Chondrocyte (in vitro differentiated cells): ENCODE measurements around the gene GPNMB. TPM values are rescaled to one million over a fixed set of nuclear protein-coding genes. Genes with fewer than 3 reads are reported as not detected.

ENCODE experiments used
- DNase-seq: peaks from one replicate; pipeline ENCODE4 v3.0.0; 2021; ENCODE audit warnings: mixed read lengths, low spot score
- H3K27ac Mint-ChIP-seq: one replicate; pipeline ENCODE4 v1.8.0; 2021; ENCODE audit warnings: mild to moderate bottlenecking, moderate library complexity, mixed read lengths; ENCODE audit not compliant: unreplicated experiment
- H3K27me3 Mint-ChIP-seq: 2 replicates; pipeline ENCODE4 v1.8.0; 2021; ENCODE audit warnings: low read depth, mixed read lengths
- H3K36me3 Mint-ChIP-seq: 2 replicates; pipeline ENCODE4 v1.8.0; 2021; ENCODE audit warnings: low read depth, mixed read lengths
- H3K4me1 Mint-ChIP-seq: 2 replicates; pipeline ENCODE4 v1.8.0; 2021; ENCODE audit warnings: low read depth, mild to moderate bottlenecking, mixed read lengths
- H3K4me3 Mint-ChIP-seq: one replicate; pipeline ENCODE4 v1.8.0; 2021; ENCODE audit warnings: mild to moderate bottlenecking, moderate library complexity, mixed read lengths; ENCODE audit not compliant: unreplicated experiment
- H3K9me3 Mint-ChIP-seq: 2 replicates; pipeline ENCODE4 v1.8.0; 2021; ENCODE audit warnings: low read depth, mixed read lengths
- CTCF ChIP-seq: fragments of 200-600 bp; sonication (generic); IDR thresholded peaks from 2 replicates; pipeline ENCODE4 v1.5.0; 2021; ENCODE audit warnings: antibody characterized with exemption, mild to moderate bottlenecking, moderate library complexity
- total RNA-seq: library from RNA; stranded (reverse); gene quantifications from 3 replicates; pipeline ENCODE4 v1.2.1, GENCODE V29; 2021

Gene GPNMB
- total RNA-seq, 1 donor from 2014 or later = 139 TPM

- Mint-ChIP-seq H3K36me3 (peaks cover 19% of the 10 kb centered on the region), H3K4me1 (no peaks in the 10 kb centered on the region), H3K27me3 (no peaks in the 10 kb centered on the region), H3K9me3 (no peaks in the 10 kb centered on the region), H3K4me3 (no peak overlapping the region), H3K27ac (no peak overlapping the region)
- TF ChIP-seq CTCF = no peak
- DNase-seq = no peak
Measured at GRCh38 chr7:23267357-23267756, 20.8 kb downstream of the GPNMB start.

- Mint-ChIP-seq H3K4me3 (no peak overlapping the region), H3K27ac (no peak overlapping the region), H3K9me3 (no peaks in the 10 kb centered on the region), H3K4me1 (peaks cover 4% of the 10 kb centered on the region), H3K27me3 (no peaks in the 10 kb centered on the region), H3K36me3 (peaks cover 19% of the 10 kb centered on the region)
- DNase-seq = no peak
- TF ChIP-seq CTCF = no peak
Measured at GRCh38 chr7:23268167-23268566, 21.6 kb downstream of the GPNMB start.

GRCh38 chr7:23268746-23269145, 22.2 kb downstream of the GPNMB start:
- no peak for DNase-seq
- Mint-ChIP-seq H3K4me1 (peaks cover 10% of the 10 kb centered on the region), H3K36me3 (peaks cover 19% of the 10 kb centered on the region)

GRCh38 chr7:23272275-23272674, 25.7 kb downstream of the GPNMB start:
- Mint-ChIP-seq H3K27ac (peak overlapping the region; percentile 29), H3K27me3 (no peaks in the 10 kb centered on the region), H3K36me3 (peaks cover 14% of the 10 kb centered on the region), H3K4me3 (no peak overlapping the region), H3K9me3 (no peaks in the 10 kb centered on the region), H3K4me1 (peaks cover 13% of the 10 kb centered on the region)
- DNase-seq = no peak
- TF ChIP-seq CTCF = no peak

More at GRCh38 chr7:23268746-23269145, 22.2 kb downstream of the GPNMB start:
- no peak for TF ChIP-seq CTCF
- no peaks in the 10 kb centered on the region for H3K27me3 Mint-ChIP-seq
- H3K27ac Mint-ChIP-seq = no peak overlapping the region
- H3K9me3 Mint-ChIP-seq = no peaks in the 10 kb centered on the region
- H3K4me3 Mint-ChIP-seq = no peak overlapping the region

GRCh38 chr7:23273141-23273599, 26.6 kb downstream of the GPNMB start:
- peaks cover 13% of the 10 kb centered on the region for H3K4me1 Mint-ChIP-seq

More at GRCh38 chr7:23273141-23273599, 26.6 kb downstream of the GPNMB start:
- Mint-ChIP-seq H3K9me3 (no peaks in the 10 kb centered on the region), H3K27ac (peak overlapping the region; percentile 78), H3K36me3 (peaks cover 9% of the 10 kb centered on the region), H3K27me3 (no peaks in the 10 kb centered on the region), H3K4me3 (peak overlapping the region; percentile 58)
- peak; percentile 95 for DNase-seq
- peak; percentile 96 for TF ChIP-seq CTCF
